ENCODE measurements around the gene GNLY.
"Not testable (repeated sequence)": the region's sequence is repeated elsewhere in the genome, so short reads cannot be mapped to it uniquely, and the experiment has no call there.

The GNLY gene

DNA sequence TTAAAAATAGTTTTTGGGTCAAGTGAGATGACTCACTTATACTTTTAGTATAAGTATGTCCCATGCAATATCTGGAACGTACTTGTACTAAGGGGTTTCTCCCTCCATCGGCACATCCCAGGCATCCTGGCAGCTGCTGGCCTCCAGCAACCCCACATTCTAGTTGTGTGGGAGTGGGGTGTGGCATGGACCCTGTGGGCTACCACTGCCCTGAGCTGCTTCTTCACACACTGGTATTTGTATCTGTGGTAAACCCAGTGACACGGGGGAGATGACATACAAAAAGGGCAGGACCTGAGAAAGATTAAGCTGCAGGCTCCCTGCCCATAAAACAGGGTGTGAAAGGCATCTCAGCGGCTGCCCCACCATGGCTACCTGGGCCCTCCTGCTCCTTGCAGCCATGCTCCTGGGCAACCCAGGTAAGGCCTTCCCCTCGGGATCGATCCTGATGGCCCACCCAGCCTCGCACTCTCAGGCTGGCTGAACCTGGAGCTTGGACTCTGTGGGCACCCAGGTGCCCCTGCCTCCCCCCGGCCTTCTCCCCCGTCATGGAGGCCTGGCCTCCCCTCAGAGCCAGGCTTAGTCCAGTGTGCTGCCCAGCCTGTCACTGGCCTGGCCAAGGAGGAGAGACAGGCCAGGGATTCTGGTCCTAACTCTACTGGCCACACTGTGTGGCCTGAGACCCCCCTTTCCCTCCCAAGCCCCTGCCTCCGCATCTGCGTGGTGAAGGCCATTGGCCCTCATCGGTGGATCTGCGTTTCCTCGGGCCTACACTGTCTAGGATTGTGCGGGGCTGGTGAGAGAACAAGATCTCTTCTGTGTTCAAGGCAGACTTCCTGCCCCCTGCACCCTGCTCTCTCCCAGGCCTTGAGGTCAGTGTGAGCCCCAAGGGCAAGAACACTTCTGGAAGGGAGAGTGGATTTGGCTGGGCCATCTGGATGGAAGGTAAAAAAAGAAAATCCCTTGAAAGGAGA, at the start of gene GNLY:
Gene GNLY, plus strand, starts transcription at position 307 of the 974 bp plus-strand sequence. Its CDS starts 61 bp downstream, at position 368.
- DNase-seq: no peak

DNA sequence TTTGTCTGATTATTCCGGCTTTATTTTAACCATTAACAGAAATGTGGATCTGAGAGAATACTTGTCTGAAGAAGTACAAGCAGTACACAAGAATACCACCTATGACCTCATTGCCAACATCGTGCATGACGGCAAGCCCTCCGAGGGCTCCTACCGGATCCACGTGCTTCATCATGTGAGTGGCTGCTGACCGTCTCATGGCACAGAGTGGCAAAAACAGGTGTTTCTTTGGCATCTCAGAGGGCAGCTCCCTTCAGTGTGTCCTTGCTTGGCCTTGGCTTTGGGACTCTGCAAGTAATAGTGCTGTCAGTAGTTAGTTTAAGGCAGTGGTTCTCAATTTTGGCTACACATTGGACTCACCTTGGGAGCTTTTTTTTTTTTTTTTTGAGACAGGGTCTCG, 49.2 kb upstream of the GNLY start:
- DNase-seq: no peak

DNA sequence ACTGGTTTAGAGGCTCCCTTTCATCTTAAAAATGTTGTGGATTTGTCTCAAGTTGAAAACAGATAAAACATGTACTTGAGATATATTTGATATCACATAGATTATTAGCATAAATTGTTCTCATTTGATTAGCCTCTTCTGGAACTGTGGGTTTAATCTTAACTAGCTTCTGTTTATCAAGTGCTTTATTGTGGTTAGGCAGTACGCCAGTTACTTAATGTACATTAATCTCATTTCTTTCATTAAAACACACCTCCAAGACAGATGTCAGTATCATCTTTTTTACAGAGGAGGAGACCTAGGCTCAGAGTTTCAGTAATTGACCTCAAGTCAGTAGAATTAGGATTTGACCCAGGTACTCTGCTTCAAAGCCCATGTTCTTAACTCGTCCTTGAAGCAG, 48.0 kb upstream of the GNLY start:
- DNase-seq: no peak

DNA sequence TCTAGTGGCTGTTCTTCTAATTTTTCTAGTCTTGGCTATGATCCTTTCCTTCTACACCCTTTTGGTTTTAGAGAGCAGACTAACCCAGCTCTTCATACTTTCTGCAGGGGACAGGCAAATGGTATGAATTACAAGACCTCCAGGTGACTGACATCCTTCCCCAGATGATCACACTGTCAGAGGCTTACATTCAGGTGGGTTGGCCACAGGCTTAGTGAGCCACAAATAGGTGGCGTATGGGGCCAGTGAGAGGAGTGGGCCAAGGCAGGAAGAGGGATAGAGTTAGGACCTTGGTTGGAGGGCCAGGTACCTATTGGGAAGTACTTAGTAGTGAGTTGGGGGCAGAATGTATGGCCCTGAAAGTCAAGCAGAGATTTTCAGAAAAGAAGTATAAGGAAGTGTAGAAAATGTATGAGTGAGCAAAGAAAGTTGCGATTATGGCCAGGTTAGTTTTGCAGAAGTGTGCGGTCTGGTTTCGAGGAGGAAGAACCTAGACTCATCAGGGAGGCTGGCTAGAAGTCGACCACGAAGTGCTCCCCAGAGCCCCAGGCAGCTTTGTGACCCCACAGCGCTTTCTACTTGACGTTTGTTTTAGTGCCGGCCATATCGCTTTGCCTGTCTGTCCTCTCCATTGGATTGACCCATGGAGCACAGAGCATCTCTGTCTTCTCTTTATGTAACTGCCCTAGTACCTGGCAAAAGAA, 46.2 kb upstream of the GNLY start:
- DNase-seq: no peak

DNA sequence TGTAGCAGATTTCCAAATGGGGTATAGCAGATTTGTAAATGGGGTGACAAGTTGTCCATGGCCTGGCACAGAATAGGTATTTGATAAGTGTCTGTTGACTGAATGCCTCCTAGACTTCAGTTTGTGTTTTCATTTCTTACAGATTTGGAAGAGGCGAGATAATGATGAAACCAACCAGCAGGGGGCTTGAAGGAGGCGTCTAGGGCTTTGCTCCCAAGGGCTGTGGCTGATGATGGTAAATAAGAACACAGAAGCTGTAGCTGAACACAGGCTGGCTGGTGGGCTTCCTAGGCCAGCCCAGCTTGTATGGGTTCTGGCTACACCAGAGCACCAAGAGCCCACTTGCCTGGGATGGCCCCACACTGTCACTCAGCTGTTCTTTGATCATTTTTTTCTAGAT, 45.5 kb upstream of the GNLY start:
- DNase-seq: no peak

DNA sequence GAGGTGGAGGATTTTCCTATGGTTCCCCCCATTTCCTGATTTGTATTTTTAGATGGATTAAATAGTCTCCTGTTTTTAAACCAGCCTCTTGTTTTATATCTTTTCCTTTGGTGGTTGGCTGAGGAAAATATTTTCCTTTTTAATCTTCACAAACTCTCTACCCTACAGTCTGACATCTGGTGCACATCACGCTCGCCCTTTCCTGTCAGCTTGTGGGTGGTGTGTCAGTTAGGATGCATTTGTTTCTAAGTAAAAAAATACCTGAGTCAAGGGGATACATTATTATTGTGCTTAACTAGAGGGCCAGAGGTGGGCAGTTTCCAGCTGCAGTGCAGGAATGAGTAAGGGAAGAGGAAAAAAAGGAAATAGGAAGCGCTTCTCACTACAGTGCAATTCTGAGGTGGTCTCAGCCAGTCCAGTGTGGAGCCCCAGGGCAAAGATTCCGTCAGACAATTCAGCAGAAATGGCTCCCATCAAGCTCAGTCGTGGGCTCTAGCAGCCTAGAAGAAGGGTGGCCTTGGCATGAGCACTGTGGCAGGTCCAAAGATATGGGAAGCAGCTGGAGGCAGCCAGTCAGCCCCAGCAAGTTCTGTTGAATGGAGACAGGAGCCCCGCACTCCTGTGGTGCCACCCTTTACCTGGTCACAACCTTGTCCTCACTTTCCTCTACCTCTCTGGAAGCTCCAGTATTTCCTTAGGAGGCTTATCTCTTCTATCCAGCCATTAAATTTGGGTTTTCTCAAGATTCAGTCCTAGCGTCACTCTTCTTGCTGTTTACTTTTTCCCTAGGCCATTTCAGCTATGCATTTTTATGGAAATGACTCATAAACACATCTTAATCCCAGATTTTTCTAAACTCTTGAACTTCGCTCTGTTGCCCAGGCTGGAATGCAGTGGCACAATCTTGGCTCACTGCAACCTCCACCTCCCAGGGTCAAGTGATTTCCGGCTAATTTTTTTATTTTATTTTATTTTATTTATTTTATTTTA, 44.7 kb upstream of the GNLY start:
- DNase-seq: no peak

DNA sequence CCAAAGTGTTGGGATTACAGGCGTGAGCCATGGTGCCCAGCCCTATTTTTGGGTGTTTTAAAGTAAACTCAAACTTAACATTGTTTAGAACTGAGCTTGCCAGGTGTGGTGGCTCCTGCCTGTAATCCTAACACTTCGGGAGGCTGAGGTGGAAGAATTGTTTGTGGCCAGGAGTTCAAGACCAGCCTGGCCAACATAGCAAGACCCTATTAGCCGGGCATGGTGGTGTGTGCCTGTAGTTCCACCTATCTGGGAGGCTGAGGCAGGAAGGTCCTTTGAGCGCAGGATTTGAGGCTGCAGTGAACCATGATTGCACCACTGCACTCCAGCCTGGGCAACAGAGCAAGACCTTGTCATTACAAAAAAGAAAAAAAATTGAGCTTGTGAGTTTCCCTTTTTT, 43.7 kb upstream of the GNLY start:
- DNase-seq: no peak

DNA sequence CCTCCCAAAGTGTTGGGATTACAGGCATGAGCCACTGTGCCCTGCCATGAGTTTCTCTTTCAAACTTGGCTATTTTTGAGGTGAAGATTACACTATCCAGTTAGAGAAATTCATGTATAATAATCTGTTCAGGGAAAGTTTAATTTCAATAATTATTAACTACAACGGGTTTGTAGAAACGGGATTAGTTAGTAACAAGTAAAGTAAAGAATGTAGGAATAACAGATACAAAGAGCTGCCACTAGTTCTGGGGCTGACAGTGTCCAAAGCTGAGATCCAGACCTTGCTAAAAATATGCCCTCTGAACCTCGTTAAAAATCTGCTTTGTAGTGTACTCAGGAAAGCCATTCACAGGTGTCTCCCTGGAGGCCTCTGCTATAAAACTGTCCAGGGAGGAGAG, 43.1 kb upstream of the GNLY start:
- DNase-seq: no peak

DNA sequence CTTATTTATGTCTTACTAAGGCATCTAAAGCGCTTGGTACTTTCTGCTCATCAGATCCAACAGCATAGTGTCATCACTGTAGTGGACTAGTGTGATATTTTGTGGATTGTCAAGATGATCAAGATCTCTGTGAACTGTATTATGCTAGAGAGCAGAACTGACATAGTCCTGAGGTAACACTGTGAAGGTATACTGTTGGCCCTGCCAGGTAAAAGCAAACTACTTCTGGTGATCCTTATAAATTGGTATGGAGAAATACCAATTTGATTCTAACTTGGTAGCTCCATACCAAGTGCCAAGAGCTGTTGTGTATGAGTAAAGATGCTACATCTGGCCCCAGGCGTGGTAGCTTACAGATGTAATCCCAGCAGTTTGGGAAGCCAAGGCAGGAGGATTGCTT, 42.1 kb upstream of the GNLY start:
- DNase-seq: no peak

DNA sequence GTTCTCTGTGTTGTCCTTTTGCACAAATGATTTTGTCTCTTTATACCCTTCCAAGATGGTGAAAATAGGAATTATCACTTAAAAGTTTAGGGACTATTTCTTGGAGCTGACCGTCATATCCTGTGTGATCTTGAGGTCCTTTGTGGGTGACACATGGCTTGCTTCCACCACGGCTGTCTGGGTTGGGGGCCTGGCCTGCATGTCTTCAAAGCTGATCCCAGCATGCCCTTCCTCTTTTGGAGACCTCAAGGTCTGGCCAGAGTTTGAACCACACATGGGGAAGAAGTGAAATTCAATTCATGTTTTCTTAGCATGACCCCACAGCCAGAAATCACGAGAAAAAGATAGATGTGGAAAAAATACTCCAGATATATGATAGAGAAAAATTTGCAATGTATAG, 40.2 kb upstream of the GNLY start:
- no peak for DNase-seq

DNA sequence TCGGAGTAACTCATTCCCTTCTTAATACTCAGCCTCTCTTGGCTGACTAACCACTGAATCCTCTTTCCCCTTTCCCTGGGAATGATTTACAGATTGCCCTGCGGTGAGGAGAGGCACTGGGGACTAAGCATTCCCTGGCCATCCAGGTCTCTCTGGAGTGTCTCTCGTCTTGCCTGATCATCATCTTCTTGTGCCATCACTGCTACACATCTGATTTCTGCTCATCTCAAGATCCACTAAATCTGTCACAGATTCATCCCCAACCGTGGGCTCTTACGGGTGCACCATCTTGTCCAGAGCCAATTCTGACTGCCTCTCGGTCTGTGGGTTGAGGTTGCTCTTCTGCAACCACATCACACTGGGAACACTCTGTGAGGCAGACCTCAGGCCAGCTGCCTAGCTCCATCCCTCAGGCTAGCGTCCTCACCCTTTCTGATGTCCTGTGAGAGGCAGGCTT, 38.2 kb upstream of the GNLY start:
- no peak for DNase-seq

DNA sequence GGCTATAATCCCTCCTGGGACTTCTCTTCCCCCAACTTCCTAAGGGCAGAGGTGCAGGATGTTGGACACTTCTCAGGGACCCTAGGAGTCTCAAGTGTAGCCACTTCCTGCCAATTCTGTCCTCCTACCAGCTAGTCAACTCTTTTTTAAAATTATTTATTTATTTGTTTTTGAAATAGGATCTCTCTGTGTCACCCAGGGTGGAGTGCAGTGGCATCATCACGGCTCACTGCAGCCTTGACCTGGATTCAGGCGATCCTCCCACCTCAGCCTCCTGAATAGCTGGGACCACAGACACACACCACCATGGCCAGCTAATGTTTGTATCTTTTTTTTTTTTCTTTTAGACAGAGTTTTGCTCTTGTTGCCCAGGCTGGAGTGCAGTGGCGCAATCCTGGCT, 37.7 kb upstream of the GNLY start:
- DNase-seq: no peak

DNA sequence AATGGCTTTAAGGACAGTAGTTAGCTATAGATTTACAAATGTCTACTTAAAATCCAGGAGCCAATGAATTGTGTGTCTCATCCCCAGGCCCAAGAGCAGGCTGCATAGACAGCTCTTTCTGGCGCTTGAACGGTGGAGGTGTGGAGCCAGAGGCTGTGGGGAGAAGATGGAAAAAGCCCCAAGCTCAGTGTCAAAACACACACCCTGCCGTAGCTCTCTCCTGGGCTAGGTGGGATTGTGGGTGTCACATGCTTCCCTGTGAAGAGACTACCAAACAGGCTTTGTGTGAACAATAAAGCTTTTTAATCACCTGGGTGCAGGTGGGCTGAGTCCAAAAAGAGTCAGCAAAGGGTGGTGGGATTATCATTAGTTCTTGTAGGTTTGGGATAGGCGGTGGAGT, 36.8 kb upstream of the GNLY start:
- not testable (repeated sequence) for DNase-seq

DNA sequence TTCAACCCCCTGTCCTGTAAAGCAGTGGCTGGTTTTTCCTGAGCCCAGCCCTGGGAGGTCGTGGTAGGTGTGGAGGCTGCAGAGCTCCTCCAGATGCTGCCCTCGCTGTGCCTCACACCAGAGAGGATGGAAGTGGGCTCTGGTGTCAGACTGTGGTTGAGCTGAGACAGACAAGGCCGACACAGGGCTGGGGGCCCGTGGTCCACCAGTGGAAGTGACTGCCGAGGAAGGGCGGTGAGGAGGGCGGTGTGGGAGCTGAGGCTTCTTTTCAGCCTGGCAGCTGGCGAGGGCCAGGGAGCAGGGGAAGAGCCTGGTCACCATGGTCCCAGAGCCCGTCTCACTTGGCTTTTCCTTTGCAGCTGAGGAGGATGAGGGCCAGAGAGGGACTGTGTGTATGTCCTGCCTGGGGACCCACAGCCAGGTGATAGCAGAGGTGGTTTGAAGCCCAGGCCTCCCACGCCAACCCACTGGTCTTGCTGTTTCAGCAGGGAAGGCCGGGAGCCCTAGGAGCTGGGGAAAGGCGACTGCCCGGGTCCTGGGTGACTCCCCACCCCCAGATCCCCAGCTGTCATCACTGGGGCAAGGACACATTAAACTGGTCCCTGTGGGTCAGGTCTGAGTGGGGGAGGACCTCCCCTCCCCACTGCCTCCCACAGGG, 34.7 kb upstream of the GNLY start:
- no peak for DNase-seq

DNA sequence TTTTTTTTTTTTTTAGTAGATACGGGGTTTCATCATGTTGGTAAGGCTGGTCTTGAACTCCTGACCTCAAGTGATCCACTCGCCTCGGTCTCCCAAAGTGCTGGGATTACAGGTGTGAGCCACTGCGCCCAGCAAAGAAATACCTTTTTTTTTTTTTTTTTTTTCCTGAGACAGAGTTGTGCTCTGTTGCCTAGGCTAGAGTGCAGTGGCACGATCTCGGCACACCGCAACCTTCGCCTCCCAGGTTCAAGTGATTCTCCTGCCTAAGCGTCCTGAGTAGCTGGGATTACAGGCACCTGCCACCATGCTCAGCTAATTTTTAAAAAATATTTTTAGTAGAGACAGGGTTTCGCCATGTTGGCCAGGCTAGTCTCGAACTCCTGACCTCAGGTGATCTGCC, 33.9 kb upstream of the GNLY start:
- not testable (repeated sequence) for DNase-seq

DNA sequence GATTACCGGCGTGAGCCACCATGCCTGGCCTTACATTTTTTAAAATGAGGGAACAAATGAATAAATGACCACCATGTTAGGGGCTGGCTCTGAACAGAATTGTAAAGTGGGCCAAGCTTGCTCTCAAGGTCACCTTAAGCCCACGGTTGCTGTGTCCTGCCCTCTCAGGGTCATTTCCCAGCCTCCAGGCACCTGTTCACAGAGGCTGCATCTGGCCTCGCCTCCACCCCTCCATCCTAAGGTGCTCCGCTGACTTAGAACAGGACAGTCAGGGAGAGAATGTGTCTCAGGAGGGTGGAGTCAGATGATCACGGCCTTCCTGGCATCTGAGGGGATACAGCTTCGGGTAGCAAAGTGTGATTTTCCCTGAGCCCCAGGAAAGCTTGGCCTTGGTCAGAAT, 33.4 kb upstream of the GNLY start:
- DNase-seq: no peak

DNA sequence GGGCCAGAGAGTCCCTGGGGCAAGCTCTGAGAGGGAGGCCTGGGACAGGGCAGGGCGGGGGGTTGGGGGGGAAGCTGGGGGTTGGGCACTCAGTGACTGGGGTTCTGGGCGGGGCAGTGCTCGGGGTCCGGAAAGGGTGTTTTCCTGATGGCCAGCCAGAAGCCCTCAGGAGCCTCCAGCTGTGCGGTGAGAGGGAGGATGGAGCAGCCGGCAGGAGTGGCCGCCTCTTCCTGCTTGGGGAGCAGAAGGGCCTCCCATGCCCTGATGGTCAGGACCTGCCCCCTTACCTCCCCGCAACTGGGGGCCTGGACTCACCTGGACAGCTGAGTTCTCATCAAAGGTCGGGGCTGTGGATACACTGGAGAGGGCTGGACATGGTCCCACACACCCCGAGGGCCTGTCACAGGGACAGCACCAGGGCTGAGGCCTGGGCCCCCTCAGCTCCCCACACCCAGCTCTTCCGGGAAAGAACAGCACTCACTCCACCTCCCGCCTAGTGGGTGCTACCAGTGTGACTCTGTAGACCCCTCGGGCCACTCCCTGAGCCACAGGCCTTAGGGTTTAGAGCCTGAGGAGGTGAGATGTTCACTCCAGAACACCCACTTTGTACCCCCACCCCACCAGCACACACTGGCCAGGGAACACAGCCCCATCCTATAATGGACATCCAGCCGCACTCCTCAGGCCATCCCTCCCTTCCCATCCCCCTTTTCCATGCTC, 32.9 kb upstream of the GNLY start:
- DNase-seq: no peak

DNA sequence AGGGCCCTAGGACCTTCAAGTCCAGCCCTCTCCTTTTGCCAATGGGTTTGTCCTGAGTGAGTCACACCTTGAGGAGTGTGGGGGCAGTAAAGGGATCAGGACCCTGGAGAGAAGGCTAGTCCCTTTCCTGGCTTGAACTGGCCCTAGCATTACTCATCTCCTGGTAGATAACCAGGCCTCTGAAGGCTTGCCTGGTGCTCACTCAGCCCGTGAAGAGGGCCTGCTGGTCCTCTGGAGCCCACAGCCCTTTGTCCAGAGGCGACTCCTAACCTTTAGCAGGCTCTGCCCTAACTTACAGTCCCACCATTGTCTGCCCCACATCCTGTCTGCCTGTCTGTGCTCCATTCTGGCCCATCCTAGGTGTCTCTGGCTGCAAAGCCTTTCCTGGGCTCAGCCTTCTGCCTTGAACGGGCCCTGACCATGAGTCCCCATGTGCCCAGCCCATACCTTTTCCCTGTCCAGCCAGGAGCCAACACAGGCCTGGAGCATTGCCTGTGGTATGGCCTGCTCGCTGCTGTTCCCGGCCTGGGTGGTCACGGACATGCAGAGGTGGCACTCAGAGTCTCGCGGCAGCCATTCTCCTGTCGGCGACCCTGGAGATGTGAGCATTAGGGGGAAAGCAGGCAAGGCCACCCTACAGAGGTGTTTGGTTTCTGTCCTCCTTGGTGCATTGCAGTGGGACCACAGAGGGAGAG, 31.1 kb upstream of the GNLY start:
- DNase-seq: no peak

DNA sequence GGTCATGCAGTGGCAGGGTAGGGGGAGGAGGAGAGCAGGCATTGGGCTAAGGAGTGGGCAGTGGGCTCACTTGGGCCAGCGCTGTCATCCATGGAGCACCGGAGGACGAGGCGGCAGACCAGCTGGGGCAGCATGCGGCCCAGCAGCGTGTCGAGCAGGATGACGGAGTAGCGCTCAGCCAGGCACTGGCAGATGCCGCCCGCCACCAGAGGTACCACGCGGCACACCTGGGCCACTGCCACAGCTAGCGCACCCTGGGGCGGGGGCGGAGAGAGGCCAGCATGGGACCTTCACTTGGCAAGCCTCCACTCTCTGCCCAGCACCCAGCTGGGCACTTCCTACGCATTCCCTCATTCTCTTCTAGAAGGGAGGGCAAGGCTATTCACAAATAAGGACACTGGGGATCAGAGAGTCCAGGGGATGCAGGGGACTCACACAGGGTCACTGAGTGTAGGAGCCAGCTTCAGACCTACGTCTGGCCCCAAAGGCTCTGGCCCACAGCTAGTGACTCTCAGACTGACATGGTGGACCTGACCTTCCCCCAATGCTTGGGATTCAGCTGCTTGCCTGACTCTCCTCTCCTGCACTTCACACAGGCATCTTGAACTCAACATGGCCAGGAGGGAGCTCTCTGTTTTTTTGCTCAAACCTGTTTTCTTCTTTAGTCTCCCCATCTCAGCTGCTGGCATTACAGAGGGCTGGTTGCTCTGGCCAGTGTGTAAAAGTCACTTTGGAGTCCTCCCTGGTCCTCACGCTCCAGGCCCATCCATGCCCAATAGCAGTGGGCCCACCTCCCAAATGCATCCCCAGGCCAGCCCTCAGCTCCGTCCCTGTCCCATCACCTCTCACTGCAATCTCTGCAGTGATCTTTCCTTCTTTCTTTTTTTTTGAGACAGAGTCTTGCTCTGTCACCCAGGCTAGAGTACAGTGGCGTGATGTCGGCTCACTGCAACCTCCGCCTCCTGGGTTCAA, 30.3 kb upstream of the GNLY start:
- DNase-seq: no peak
